ENCODE data around the gene SAV1. TPM values are rescaled to one million over a fixed set of nuclear protein-coding genes. Genes with fewer than 3 reads are reported as not detected.

The SAV1 gene
- total RNA-seq = 15.1 and 20.6 TPM in 2 replicates

DNA sequence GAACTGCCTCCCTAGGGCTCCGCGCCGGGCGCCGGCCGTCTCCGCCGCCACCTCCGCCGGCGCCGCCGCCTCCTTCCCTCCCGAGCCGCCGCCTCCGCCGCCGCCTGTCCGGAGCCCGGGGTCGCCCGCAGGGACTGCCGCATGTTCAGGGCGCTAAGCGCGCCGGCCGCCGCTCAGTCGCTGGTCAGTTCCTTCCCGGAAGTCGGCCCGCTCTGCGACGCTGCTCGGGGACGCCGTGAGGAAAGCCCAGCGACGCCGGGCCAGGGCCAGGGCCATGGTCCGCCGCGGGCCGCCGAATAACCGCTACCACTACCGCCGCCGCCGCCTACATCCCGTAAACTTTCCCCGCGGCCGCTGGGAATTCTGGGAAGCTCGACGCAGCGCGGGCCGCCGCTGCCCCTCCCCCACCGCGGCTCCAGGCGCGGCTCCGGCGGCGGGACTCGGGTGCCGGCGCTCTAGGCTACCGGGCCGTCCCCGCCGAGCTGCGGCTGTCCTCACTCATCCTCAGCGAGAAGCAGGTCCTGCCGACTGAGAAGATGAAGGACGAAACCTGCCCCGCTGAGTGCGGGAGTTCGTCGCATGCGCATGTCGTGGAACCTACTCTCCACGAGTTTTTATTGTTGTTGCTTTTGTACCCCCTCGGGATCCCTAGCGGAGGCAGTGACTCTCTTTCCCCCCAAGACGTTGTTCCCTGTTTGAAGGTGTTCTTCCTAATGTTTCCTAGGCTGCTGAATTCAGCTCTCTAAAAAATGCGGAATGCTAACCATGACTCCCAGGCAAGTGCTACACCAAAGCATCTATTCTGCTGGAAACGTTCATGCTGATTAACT, at the start of gene SAV1:
Gene SAV1 (minus strand): TSS at position 311 of the 830 bp plus-strand sequence. CDS start 339 bp downstream, outside the sequence.

Other genes starting within 250 kb of the SAV1 start
- gene MAP4K5, start 135.7 kb downstream of the SAV1 start, total RNA-seq = 65.0 and 67.0 TPM in 2 replicates
- 0.81 and 3.1 TPM in 2 replicates for gene ATL1, start 108.2 kb downstream of the SAV1 start, total RNA-seq
- 14.4 and 16.7 TPM in 2 replicates for gene NIN, start 162.9 kb upstream of the SAV1 start, total RNA-seq
- not detected in 2 replicates for gene ABHD12B, start 203.7 kb upstream of the SAV1 start, total RNA-seq